Activated T-helper 2 cell treated with anti-CD3 and anti-CD28 coated beads, Interferon-gamma antibody, Interleukin-2, Interleukin-4, amounts not matched to agents 10 μg/mL and 5 μg/mL and 100 μg/mL, durations not matched to agents 14 hours and 24 hours and 36 hours (primary cell): Measurements from ENCODE around the gene ERP27. TPM values are rescaled to one million over a fixed set of nuclear protein-coding genes. Genes with fewer than 3 reads are reported as not detected.

ENCODE experiments used
- DNase-seq: peaks from one replicate; pipeline ENCODE4 v3.0.0; 2021; ENCODE audit warnings: low spot score
- H3K27ac Mint-ChIP-seq: one replicate; pipeline ENCODE4 v1.8.0; 2021; ENCODE audit warnings: mixed read lengths
- H3K27me3 Mint-ChIP-seq: one replicate; pipeline ENCODE4 v1.8.0; 2021; ENCODE audit warnings: low read depth, mixed read lengths
- H3K36me3 Mint-ChIP-seq: one replicate; pipeline ENCODE4 v1.8.0; 2021; ENCODE audit warnings: low read depth, mixed read lengths
- H3K4me1 Mint-ChIP-seq: one replicate; pipeline ENCODE4 v1.8.0; 2021; ENCODE audit warnings: low read depth, mixed read lengths
- H3K4me3 Mint-ChIP-seq: one replicate; pipeline ENCODE4 v1.8.0; 2021; ENCODE audit warnings: low read depth, mild to moderate bottlenecking, moderate library complexity, mixed read lengths
- H3K9me3 Mint-ChIP-seq: one replicate; pipeline ENCODE4 v1.8.0; 2021; ENCODE audit warnings: mixed read lengths
- intact Hi-C: fragments of 100-400 bp; cut with micrococcal nuclease; formaldehyde crosslinking; loops from one replicate; pipeline ENCODE4 v1.15.1; 2023
- total RNA-seq: library from RNA; stranded (reverse); gene quantifications from 2 replicates; pipeline ENCODE4 v1.2.3, GENCODE V29; 2022

ERP27 gene
- total RNA-seq, 1 donor from 2014 or later, result 3.2 TPM

DNA sequence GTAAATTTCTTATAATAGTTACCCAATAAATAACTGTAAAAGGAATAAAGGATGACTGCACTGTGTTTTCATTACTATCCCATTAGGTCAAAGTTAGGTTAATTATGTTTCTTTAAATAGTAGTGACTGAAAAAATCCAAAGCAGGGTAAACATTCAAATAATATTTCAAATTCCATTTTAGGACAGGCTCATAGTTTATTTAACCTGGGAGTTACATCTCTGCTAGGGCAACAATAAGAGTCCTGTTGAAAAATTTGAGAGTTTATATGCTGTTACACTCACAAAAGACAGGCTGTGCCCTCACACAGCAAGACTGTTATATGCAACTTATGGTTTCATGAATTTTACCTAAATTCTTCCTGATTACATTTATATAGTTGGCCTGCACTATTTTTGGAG, 8.0 kb downstream of the ERP27 start:
- no peak for DNase-seq
- Mint-ChIP-seq H3K36me3 (peaks cover 50% of the 10 kb centered on the region), H3K4me3 (no peak overlapping the region), H3K27ac (no peak overlapping the region), H3K9me3 (no peaks in the 10 kb centered on the region), H3K27me3 (no peaks in the 10 kb centered on the region), H3K4me1 (peaks cover 3% of the 10 kb centered on the region)
- intact Hi-C loops, result no loop called here

DNA sequence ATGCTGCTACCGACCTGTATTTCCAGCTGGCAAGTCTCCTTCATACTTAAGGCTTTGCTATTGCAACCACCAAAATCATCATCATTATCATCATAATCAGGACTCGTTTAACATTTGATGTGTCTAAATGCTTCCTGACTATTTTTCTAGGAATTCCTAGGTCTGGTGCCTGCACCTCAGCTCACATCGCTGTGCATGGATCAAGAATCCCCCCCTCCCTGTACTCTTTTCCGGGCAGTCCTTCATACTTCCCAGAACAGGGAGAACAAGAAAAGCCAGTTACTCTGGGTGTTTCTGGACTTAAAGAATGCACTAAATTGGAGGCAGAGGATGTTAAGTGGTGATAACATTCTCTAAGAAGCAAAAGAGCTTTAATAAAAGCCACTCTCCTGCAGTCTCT, 9.4 kb downstream of the ERP27 start:
- Mint-ChIP-seq H3K9me3 (no peaks in the 10 kb centered on the region), H3K27ac (no peak overlapping the region), H3K4me1 (peaks cover 3% of the 10 kb centered on the region), H3K27me3 (no peaks in the 10 kb centered on the region), H3K36me3 (peaks cover 42% of the 10 kb centered on the region), H3K4me3 (no peak overlapping the region)
- DNase-seq, result no peak
- intact Hi-C loops, result no loop called here

DNA sequence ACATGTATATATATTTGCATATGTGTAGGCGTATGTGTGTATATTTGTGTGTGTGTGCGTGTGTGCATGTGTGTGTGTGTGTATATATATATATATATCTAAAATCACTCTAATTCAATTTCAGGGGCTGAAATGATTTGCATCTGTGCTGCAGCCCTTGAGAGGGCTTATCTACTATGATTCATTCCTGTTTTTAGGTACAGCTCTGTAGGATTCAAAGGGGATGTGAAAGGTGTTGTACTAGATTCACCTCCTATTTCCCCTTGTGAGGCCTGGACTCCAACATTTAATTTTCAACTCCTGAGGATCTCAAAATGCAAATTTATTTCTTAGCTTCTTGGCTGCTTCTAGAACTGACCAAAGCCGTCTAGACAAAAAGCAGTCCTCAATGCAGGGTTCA, 11.1 kb downstream of the ERP27 start:
- Mint-ChIP-seq H3K27ac (no peak overlapping the region), H3K27me3 (no peaks in the 10 kb centered on the region), H3K36me3 (peaks cover 32% of the 10 kb centered on the region), H3K4me3 (no peak overlapping the region), H3K4me1 (peaks cover 3% of the 10 kb centered on the region), H3K9me3 (no peaks in the 10 kb centered on the region)
- intact Hi-C loops, result no loop called here
- DNase-seq, result no peak

DNA sequence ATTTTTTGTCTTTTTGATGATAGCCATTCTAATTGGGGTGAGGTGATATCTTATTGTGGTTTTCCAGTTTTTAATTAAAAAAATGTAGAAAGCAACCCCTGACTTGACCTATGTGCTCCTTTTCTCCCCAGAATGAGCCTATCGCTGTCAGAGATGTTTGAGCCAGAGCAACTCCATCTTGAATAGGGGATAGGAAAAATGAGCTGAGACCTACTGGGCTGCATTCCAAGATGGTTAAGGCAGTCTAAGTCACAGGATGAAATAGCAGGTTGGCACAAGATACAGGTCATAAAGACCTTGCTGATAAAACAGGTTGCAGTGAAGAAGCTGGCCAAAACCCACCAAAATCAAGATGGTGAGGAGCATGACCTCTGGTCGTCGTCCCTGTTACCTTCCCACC, 13.8 kb downstream of the ERP27 start:
- H3K27ac Mint-ChIP-seq, result no peak overlapping the region
- H3K4me3 Mint-ChIP-seq, result no peak overlapping the region
- no peaks in the 10 kb centered on the region for H3K27me3 Mint-ChIP-seq
- peaks cover 37% of the 10 kb centered on the region for H3K36me3 Mint-ChIP-seq
- intact Hi-C loops, result no loop called here
- no peaks in the 10 kb centered on the region for H3K9me3 Mint-ChIP-seq
- no peak for DNase-seq
- H3K4me1 Mint-ChIP-seq, result peaks cover 19% of the 10 kb centered on the region

DNA sequence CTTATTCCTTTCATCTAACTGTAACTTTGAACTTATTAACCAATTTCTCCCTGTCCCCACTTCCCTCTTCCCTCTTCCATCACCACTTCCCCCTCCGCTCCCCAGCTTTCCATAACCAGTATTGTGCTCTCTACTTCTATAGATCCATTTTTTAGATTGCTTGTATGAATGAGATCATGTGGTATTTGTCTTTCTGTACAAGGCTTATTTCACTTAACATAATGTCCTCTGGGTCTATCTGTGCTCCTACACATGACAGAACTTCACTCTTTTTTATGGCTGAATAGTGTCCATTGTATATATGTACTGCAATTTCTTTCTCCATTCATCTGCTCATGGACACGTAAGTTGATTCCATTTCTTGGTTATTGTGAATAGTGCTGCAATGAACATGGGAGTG, 14.4 kb downstream of the ERP27 start:
- intact Hi-C loops, result no loop called here
- no peak overlapping the region for H3K27ac Mint-ChIP-seq
- H3K36me3 Mint-ChIP-seq, result peaks cover 43% of the 10 kb centered on the region

DNA sequence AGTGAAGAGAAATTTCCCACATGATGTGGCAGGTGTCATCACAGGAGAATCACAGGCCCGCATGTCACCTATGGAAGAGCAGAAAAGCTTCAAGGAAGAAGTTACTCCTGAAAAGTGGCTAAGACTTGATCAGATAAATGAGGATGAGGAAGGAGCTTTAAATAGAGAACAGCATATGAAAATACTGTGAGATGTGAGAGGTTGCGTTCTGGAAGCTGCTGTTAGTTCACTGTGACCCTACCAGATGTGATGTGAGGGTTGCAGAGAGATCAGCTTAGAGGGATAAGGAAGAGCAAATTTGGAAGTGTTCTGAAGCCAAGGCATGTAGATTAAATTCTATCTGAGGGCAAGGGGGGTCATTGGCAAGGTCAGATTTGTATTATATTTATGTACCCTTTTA, 17.1 kb downstream of the ERP27 start:
- peak overlapping the region; percentile 10 for H3K27ac Mint-ChIP-seq
- H3K4me1 Mint-ChIP-seq, result peaks cover 15% of the 10 kb centered on the region
- H3K36me3 Mint-ChIP-seq, result peaks cover 56% of the 10 kb centered on the region
- H3K4me3 Mint-ChIP-seq, result no peak overlapping the region
- intact Hi-C loops, result no loop called here
- DNase-seq, result no peak
- H3K27me3 Mint-ChIP-seq, result no peaks in the 10 kb centered on the region
- no peaks in the 10 kb centered on the region for H3K9me3 Mint-ChIP-seq

More for the DNA sequence above, 14.4 kb downstream of the ERP27 start:
- H3K4me3 Mint-ChIP-seq, result no peak overlapping the region
- no peaks in the 10 kb centered on the region for H3K9me3 Mint-ChIP-seq
- H3K4me1 Mint-ChIP-seq, result peaks cover 19% of the 10 kb centered on the region
- H3K27me3 Mint-ChIP-seq, result no peaks in the 10 kb centered on the region
- DNase-seq, result no peak

DNA sequence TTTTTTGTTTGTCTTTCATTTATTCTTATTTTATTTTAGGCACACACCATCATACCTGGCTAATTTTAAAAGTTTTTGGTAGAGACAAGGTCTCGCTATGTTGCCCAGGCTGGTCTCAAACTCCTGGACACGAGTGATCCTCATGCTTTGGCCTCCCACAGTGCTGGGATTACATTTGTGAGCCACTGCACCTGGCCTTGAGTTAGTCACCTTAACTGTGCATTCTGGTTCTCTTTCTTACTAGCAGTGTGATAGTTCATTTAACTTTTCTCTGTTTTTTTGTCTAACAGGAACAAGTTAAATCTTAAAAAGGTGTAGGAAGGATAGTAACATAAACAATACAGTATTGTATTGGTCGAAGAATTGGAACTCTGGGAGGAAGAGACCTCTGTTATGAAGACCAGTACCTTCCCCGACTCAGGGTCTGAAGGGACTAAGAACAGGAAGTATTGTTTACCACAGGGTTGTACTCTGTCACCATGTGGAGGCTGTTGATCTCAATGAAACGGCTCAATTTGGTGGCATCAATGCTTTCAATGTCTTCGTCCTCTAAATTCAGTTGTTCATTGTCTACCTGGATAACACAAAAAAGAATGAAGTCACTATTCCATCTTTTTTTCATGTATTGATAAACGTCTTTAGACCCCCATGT, 17.7 kb downstream of the ERP27 start:
- Mint-ChIP-seq H3K27ac (peak overlapping the region; percentile 10), H3K36me3 (peaks cover 61% of the 10 kb centered on the region), H3K27me3 (no peaks in the 10 kb centered on the region), H3K4me3 (no peak overlapping the region), H3K9me3 (no peaks in the 10 kb centered on the region), H3K4me1 (peaks cover 15% of the 10 kb centered on the region)
- DNase-seq, result no peak
- intact Hi-C loops, result no loop called here

DNA sequence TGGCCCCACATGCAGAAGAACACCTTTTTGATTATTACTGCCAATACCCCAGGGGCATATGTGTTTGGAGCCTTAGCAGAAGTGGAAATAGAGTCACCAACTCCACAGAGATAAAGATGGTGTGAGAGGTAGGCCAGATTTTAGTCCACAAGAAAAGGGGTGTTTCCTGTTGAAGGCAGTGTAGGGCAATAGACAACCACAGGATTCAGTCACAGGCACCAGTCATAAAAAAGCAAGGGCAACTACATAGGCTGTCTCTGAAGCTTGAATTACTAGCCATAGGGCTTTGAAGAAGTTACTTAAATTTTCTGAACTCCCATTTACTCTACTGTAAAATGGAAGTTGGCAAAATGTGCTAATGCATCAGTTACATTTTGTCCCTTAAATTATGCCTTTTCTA, 18.9 kb downstream of the ERP27 start:
- Mint-ChIP-seq H3K27me3 (no peaks in the 10 kb centered on the region), H3K36me3 (peaks cover 71% of the 10 kb centered on the region), H3K4me3 (no peak overlapping the region), H3K9me3 (no peaks in the 10 kb centered on the region), H3K4me1 (peaks cover 15% of the 10 kb centered on the region), H3K27ac (no peak overlapping the region)
- intact Hi-C loops, result no loop called here
- no peak for DNase-seq

DNA sequence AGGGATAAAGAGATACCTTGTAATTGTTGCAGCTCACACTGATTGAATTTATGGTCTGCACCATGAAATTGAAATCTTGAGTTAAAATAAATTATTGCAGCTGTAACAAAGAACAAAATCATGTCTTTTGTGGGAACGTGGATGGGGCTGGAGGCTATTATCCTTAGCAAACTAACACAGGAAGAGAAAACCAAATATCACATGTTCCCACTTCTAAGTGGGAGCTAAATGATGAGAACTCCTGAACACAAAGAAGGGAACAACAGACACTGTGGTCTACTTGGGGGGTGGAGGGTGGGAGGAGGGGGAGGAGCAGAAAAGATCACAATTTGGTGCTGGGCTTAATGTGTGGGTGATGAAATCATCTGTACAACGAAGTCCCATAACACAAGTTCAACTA, 22.6 kb downstream of the ERP27 start:
- Mint-ChIP-seq H3K4me3 (no peak overlapping the region), H3K36me3 (peaks cover 82% of the 10 kb centered on the region), H3K27ac (no peak overlapping the region), H3K4me1 (peaks cover 17% of the 10 kb centered on the region), H3K27me3 (no peaks in the 10 kb centered on the region), H3K9me3 (no peaks in the 10 kb centered on the region)
- no peak for DNase-seq
- intact Hi-C loops, result no loop called here

DNA sequence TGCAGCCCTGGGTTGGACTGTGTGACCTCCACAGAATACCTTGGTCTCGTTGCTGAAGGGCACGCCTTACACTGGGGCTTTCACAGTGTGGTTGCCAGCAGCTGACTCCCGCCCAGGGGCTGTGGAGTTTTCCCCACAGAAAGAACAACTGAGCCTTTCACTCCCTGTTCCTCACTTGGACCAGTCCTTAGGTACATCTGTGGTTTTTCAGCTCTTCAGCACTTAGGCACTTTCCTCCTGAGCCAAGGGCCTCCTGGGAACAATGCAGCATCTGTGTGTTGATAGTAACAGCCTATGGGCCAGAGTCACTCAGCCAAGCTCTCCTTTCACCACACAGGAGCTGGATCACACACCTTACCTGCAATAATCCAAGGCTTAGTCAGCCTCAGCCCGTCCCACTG, 25.0 kb downstream of the ERP27 start:
- peaks cover 77% of the 10 kb centered on the region for H3K36me3 Mint-ChIP-seq
- no peak for DNase-seq
- peaks cover 17% of the 10 kb centered on the region for H3K4me1 Mint-ChIP-seq
- H3K9me3 Mint-ChIP-seq, result no peaks in the 10 kb centered on the region
- intact Hi-C loops, result no loop called here
- no peak overlapping the region for H3K4me3 Mint-ChIP-seq
- H3K27me3 Mint-ChIP-seq, result no peaks in the 10 kb centered on the region
- no peak overlapping the region for H3K27ac Mint-ChIP-seq

DNA sequence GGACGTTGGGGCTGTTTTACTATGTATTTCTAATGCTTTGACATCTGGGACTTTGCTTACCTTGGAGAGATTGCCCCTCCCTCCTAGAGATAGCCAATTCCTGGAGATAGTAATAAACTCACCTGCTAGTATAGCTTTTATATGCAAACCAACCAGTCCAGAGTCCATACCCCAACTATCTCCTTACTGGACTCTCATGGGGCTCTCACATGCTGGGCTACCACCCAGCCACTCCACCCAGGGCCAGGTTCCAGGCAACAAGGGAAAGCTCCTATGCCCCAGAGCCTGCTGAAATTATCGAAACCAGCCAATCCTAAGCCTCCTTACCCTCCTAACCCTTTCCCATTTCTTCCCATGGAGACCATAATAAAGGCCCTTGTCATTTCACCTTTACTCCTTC, 27.2 kb downstream of the ERP27 start:
- intact Hi-C loops, result no loop called here
- Mint-ChIP-seq H3K36me3 (peaks cover 73% of the 10 kb centered on the region), H3K4me1 (peaks cover 24% of the 10 kb centered on the region), H3K27ac (peak overlapping the region; percentile 91), H3K9me3 (no peaks in the 10 kb centered on the region), H3K4me3 (no peak overlapping the region), H3K27me3 (no peaks in the 10 kb centered on the region)
- no peak for DNase-seq

DNA sequence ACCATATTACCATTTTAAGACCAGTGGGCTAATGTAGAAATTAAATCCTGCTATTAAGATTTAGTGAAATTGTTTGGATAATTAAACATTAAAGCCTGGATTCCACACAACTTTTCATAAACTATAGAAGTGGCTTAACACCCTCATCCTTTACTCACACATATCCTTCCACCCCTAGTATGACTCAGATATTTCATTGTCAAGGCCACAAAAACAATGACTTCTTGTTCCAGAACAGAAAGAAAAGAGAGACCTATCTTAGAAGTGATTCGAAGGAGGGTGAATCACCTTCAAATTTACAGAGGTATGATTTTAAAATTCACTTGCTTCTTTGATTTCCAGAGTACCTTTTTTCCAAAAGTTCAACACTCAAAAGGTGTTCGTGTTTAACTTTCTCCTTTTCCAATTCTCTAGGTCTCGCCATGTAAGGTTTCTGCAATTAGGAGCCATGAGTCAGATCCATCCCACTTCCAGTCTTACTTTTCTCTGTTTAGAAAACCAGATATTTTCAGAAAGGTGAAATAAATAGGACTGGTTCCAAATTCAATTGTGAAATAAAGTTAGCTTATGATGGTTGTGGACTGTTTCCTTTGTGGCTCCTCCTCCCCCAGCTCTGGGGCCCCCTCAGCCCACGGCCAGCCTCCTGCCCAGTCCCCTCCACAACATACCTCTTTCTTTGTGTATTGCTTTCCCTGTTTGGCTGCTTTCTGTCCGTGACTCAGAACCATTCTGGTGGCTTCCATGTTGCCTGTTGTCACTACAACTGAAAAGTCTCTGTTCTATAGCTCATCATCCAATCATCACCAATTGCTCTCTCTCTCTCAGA, 28.0 kb downstream of the ERP27 start:
- H3K4me1 Mint-ChIP-seq, result peaks cover 24% of the 10 kb centered on the region
- intact Hi-C loops, result loop anchor here (1.0 kb wide), 1 partner anchor 40 kb away; no protein-coding TSS in a partner anchor
- H3K9me3 Mint-ChIP-seq, result no peaks in the 10 kb centered on the region
- H3K27ac Mint-ChIP-seq, result peak overlapping the region; percentile 91
- no peak for DNase-seq
- H3K36me3 Mint-ChIP-seq, result peaks cover 68% of the 10 kb centered on the region
- no peaks in the 10 kb centered on the region for H3K27me3 Mint-ChIP-seq
- no peak overlapping the region for H3K4me3 Mint-ChIP-seq

DNA sequence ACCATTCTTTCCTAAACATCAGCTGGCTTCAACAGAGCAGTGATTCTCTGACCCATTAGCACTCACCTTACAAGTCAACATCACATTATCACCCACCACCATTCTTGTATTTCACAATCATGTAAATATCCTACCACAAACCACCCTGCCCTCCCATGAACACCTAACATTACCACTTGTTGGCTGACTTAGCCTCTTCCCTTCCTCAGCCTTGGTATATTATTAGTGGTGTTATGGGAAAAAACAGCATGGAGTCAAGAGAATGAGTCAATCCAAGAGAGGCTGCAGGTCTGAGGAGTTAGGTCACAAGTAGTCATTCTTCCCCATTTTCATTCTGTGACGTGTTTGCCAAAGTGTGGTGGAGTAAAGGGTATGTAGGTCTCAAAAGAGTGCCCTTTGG, 30.4 kb downstream of the ERP27 start:
- Mint-ChIP-seq H3K4me1 (peaks cover 22% of the 10 kb centered on the region), H3K4me3 (no peak overlapping the region), H3K36me3 (peaks cover 49% of the 10 kb centered on the region), H3K9me3 (no peaks in the 10 kb centered on the region), H3K27ac (no peak overlapping the region), H3K27me3 (no peaks in the 10 kb centered on the region)
- intact Hi-C loops, result no loop called here
- DNase-seq, result no peak
